ENCODE data around the gene CIZ1. TPM values are rescaled to one million over a fixed set of nuclear protein-coding genes. Genes with fewer than 3 reads are reported as not detected.

CIZ1 gene
- total and polyA plus RNA-seq, 2 donors from 2014 or later = 48.1 to 89.9 TPM

DNA sequence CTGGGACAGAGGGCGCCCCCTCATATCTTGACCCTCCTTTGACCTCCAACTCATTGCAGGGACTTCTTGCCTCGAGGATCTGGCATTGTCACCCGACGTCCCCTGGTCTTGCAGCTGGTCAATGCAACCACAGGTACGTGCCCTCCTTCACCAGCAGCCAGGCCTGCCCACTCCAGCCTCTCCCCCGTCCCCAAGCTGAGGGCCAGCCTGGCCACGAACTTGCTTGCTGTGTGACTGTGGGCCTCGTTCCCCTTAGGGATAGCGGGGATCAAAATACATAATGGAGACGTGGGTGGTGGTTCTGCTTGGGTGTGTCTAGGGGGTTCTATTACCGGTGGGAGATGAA, 26.8 kb upstream of the CIZ1 start:
- Histone ChIP-seq H3K27me3 (ENCODE audit: control insufficient read depth, insufficient read depth, low read length) (no peaks in the 10 kb centered on the region), H3K4me1 (ENCODE audit: control insufficient read depth in 2 of 3, insufficient read depth in 2 of 3, low read depth in 1 of 3, low read length in 3 of 3) (peaks cover 0 to 17% (median 0%) of the 10 kb centered on the region in 3 donors), H3K27ac (ENCODE audit: low read depth in 2 of 2, low read length in 2 of 2) (no peak overlapping the region), H3K9ac (ENCODE audit: low read length in 3 of 3) (peak overlapping the region in 1 of 3 donors; percentile 46), H3K36me3 (ENCODE audit: control insufficient read depth in 2 of 3, insufficient read depth in 3 of 3, low read length in 3 of 3) (no peaks in the 10 kb centered on the region), H3K4me3 (ENCODE audit: low read length in 3 of 3) (peak overlapping the region; percentile 50 to 64 (median 59)), H3K9me3 (ENCODE audit: control insufficient read depth in 2 of 3, insufficient read depth in 1 of 3, low read length in 3 of 3) (no peaks in the 10 kb centered on the region)
- FAIRE-seq = no peak
- intact Hi-C loops (cut with DNase I) = no loop called here
- TF ChIP-seq, protein P1, sequence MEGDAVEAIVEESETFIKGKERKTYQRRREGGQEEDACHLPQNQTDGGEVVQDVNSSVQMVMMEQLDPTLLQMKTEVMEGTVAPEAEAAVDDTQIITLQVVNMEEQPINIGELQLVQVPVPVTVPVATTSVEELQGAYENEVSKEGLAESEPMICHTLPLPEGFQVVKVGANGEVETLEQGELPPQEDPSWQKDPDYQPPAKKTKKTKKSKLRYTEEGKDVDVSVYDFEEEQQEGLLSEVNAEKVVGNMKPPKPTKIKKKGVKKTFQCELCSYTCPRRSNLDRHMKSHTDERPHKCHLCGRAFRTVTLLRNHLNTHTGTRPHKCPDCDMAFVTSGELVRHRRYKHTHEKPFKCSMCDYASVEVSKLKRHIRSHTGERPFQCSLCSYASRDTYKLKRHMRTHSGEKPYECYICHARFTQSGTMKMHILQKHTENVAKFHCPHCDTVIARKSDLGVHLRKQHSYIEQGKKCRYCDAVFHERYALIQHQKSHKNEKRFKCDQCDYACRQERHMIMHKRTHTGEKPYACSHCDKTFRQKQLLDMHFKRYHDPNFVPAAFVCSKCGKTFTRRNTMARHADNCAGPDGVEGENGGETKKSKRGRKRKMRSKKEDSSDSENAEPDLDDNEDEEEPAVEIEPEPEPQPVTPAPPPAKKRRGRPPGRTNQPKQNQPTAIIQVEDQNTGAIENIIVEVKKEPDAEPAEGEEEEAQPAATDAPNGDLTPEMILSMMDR (IDR thresholded peaks at IDR 0.05; ENCODE audit: borderline replicate concordance, extremely low read depth, insufficient read depth) = no peak
- peak in 1 of 5 donors; percentile 67 for DNase-seq

DNA sequence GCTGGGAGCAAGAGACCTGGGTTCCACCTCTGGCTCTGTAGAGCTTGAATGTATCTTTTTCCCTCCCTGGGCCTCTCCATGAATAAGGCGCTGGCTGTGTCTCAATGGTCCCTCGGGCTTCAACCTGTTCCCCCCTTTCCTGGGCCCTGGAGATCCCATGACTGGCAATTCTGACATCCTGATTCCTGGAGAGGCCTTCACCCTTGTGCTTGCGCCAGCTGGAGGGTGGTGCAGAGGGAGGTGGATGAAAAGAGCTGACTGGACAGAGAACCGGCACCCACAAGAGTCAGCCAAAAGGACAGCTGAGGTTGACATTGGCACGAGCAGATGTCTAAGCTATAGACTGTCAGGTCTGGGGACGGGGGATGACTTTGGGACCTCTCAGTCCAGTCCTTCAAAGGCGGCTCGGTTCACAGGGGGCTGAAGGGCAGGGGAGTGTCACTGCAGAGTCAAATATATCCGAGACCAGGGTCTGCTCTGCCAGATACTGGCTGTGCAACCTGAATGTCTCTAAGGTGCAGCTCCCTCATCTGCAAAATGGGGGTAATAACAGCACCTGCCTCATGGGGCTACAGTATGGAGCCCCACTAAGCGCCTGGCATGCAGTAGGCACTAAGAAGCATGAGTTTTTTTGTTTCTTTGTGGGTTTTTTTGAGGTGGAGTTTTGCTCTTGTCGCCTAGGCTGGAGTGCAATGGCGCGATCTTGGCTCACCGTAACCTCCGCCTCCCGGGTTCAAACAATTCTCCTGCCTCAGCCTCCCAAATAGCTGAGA, 25.6 kb upstream of the CIZ1 start:
- H3K27ac ChIP-seq (ENCODE audit: low read depth in 2 of 2, low read length in 2 of 2) = no peak overlapping the region
- no peak for FAIRE-seq
- TF ChIP-seq, protein P1 (IDR thresholded peaks at IDR 0.05; ENCODE audit: borderline replicate concordance, extremely low read depth, insufficient read depth) = no peak
- no peak overlapping the region for H3K9ac ChIP-seq (ENCODE audit: low read length in 3 of 3)
- intact Hi-C loops (cut with DNase I) = no loop called here
- DNase-seq = peak in 1 of 5 donors; percentile 42
- H3K9me3 ChIP-seq (ENCODE audit: control insufficient read depth in 2 of 3, insufficient read depth in 1 of 3, low read length in 3 of 3) = no peaks in the 10 kb centered on the region
- no peaks in the 10 kb centered on the region for H3K27me3 ChIP-seq (ENCODE audit: control insufficient read depth, insufficient read depth, low read length)
- H3K4me3 ChIP-seq (ENCODE audit: low read length in 3 of 3) = no peak overlapping the region
- H3K4me1 ChIP-seq (ENCODE audit: control insufficient read depth in 2 of 3, insufficient read depth in 2 of 3, low read depth in 1 of 3, low read length in 3 of 3) = peaks cover 0 to 17% (median 6%) of the 10 kb centered on the region in 3 donors
- no peaks in the 10 kb centered on the region for H3K36me3 ChIP-seq (ENCODE audit: control insufficient read depth in 2 of 3, insufficient read depth in 3 of 3, low read length in 3 of 3)

DNA sequence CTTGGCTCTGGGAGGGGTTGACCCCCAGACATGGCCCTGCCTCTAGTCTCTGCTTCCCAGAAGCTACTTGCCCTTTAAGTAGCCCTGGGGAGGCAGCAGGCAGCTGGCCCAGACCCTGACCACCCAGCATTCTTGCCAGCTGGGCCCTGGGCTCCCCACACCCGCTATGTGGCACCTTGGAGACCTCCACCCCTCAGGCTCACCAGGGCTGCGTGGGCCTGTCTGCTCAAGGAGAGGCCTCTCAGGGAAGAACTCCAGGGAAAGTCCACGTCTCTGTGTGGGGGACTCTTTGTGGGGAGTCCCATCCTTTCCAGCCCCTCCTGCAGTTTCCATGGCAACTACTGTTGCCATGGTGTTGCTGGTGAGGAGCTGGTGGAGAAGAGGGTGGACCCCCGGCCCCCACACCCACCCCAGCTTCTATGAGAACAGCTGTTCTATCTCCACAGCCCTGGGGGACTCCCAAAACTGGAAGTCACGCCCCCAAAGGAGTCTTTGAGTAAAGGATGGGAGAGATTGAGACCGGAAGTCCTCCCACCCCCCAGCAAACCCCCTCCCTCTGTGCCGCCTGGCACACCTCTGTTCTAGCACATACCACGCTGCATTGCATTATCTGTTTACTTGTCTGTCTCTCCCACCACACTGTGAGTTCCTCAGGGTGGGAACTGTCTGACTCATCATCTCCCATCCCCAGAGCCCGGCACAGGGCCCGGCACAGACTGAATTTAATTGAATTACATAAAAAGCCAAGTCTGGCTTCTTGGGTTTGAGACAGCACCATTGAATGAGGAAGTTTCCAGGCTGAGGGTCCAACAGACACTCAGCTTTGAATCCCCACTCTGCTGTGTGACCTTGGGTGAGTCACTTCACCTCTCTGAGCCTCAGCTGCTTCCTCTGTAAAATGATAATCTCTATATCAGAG, 24.4 kb upstream of the CIZ1 start:
- H3K27ac ChIP-seq (ENCODE audit: low read depth in 2 of 2, low read length in 2 of 2) = no peak overlapping the region
- H3K27me3 ChIP-seq (ENCODE audit: control insufficient read depth, insufficient read depth, low read length) = no peaks in the 10 kb centered on the region
- FAIRE-seq (no peak), DNase-seq (peak in 1 of 5 donors; percentile 76)
- no peak overlapping the region for H3K4me3 ChIP-seq (ENCODE audit: low read length in 3 of 3)
- peaks cover 0 to 19% (median 7%) of the 10 kb centered on the region in 3 donors for H3K4me1 ChIP-seq (ENCODE audit: control insufficient read depth in 2 of 3, insufficient read depth in 2 of 3, low read depth in 1 of 3, low read length in 3 of 3)
- H3K9me3 ChIP-seq (ENCODE audit: control insufficient read depth in 2 of 3, insufficient read depth in 1 of 3, low read length in 3 of 3) = no peaks in the 10 kb centered on the region
- intact Hi-C loops (cut with DNase I) = no loop called here
- no peak overlapping the region for H3K9ac ChIP-seq (ENCODE audit: low read length in 3 of 3)
- TF ChIP-seq, protein P1 (IDR thresholded peaks at IDR 0.05; ENCODE audit: borderline replicate concordance, extremely low read depth, insufficient read depth) = no peak
- H3K36me3 ChIP-seq (ENCODE audit: control insufficient read depth in 2 of 3, insufficient read depth in 3 of 3, low read length in 3 of 3) = no peaks in the 10 kb centered on the region

All from kidney (tissue), 14 donors.